ENCODE measurements around the gene HADHB. TPM values are rescaled to one million over a fixed set of nuclear protein-coding genes. Genes with fewer than 3 reads are reported as not detected.

The HADHB gene
- total and polyA plus RNA-seq, 2 of the 13 experiments (the other 11 are each of a cell fraction or from before 2014, with no cell fraction given) = 112 to 238 TPM

- no peak for TF ChIP-seq SOX6 (IDR thresholded peaks at IDR 0.05)
- peak; percentile 49; the same call in 1 of the 2 replicates for TF ChIP-seq SOX6 (CRISPR knock-in tag; IDR thresholded peaks at IDR 0.05)
- peak; percentile 97 for TF ChIP-seq ZNF335 (CRISPR knock-in tag; IDR thresholded peaks at IDR 0.05)
- peak in 1 of 2 experiments; percentile 41; a peak in 1 of 4 replicates for TF ChIP-seq EP300 (IDR thresholded peaks at IDR 0.05; ENCODE audit: low read depth in 2 of 2, low read length in 2 of 2)
- TF ChIP-seq EP300 (CRISPR knock-in tag; IDR thresholded peaks at IDR 0.05; ENCODE audit: borderline replicate concordance) = no peak; the same call in 1 of the 2 replicates
- peak; percentile 88 for TF ChIP-seq ZNF331 (CRISPR knock-in tag; IDR thresholded peaks at IDR 0.05)
- peak; percentile 50 to 60; a peak in 2 of 4 replicates for TF ChIP-seq NR2F1 (CRISPR knock-in tag; IDR thresholded peaks at IDR 0.05)
- no peak for TF ChIP-seq CBX5 (CRISPR knock-in tag; IDR thresholded peaks at IDR 0.05; ENCODE audit: borderline replicate concordance)
- 0 out of 2 replicates have a peak, but pooled peaks have one; percentile 65 for TF ChIP-seq ZSCAN9 (CRISPR knock-in tag; IDR thresholded peaks at IDR 0.05; ENCODE audit: borderline replicate concordance)
- TF ChIP-seq ZBTB34 (CRISPR knock-in tag; IDR thresholded peaks at IDR 0.05) = 0 out of 2 replicates have a peak, but pooled peaks have one; percentile 24
- peak; percentile 83 for TF ChIP-seq NR2F6 (IDR thresholded peaks at IDR 0.05)
- peak; percentile 83 for TF ChIP-seq NR2F6 (CRISPR knock-in tag; IDR thresholded peaks at IDR 0.05)
- no peak for TF ChIP-seq MAZ (IDR thresholded peaks at IDR 0.05; ENCODE audit: borderline replicate concordance, low read depth, low read length)
- TF ChIP-seq MAZ (CRISPR knock-in tag; IDR thresholded peaks at IDR 0.05; ENCODE audit: low read depth) = 0 out of 2 replicates have a peak, but pooled peaks have one; percentile 6
- TF ChIP-seq HIC2 (CRISPR knock-in tag; IDR thresholded peaks at IDR 0.05; ENCODE audit: low read depth) = 0 out of 2 replicates have a peak, but pooled peaks have one; percentile 45
- TF ChIP-seq BCL6 (CRISPR knock-in tag; IDR thresholded peaks at IDR 0.05) = peak; percentile 73
- TF ChIP-seq IKZF4 (CRISPR knock-in tag; IDR thresholded peaks at IDR 0.05; ENCODE audit: borderline replicate concordance, low read depth, not compliant biosample characterization) = no peak
- TF ChIP-seq MIXL1 (CRISPR knock-in tag; IDR thresholded peaks at IDR 0.05) = 0 out of 2 replicates have a peak, but pooled peaks have one; percentile 20
- no peak for TF ChIP-seq ZNF234 (CRISPR knock-in tag; conservative IDR thresholded peaks at IDR 0.05)
- peak; percentile 66; the same call in 1 of the 2 replicates for TF ChIP-seq FOXK1 (CRISPR knock-in tag; IDR thresholded peaks at IDR 0.05; ENCODE audit: borderline replicate concordance, low read depth)
- TF ChIP-seq FOXP4 (CRISPR knock-in tag; IDR thresholded peaks at IDR 0.05) = peak; percentile 41; the same call in 1 of the 2 replicates
- TF ChIP-seq HDAC2 (CRISPR knock-in tag; IDR thresholded peaks at IDR 0.05) = peak; percentile 62
- no peak for TF ChIP-seq ETS1 (CRISPR knock-in tag; IDR thresholded peaks at IDR 0.05)
- TF ChIP-seq ZNF615 (CRISPR knock-in tag; IDR thresholded peaks at IDR 0.05; ENCODE audit: borderline replicate concordance) = no peak
- TF ChIP-seq HNRNPUL1 (IDR thresholded peaks at IDR 0.05; ENCODE audit: low read depth, low read length) = no peak
Measured at GRCh38 chr2:26238311-26238958, 6.3 kb upstream of the HADHB start (continued).
